Measurements from ENCODE around the gene LRMDA. TPM values are rescaled to one million over a fixed set of nuclear protein-coding genes. Genes with fewer than 3 reads are reported as not detected.

LRMDA gene
- total and polyA plus RNA-seq, 2 of the 4 experiments (the other 2 are of a cell fraction), result 0.07 TPM; not detected in 1

DNA sequence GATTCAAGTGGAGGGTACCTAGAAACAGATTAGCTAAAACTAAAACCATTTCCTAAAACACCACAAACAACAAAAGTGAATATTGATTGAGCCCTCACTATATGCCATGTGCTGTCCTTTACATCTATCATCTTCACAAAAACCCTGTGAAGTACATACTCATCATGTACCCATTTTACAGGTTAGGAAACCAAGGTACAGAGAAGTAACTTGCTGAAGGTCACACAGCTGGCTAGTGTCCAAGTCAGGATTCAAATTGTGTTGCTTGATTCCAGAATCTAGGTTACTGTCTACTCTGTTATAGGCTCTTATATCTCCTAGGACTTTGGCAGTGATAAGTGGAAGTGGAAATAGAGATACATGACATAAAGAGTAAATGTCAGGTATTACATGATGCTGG, 463.8 kb downstream of the LRMDA start:
- Histone ChIP-seq H3K18ac (ENCODE audit: low read depth, low read length) (no peak overlapping the region), H3K79me1 (ENCODE audit: low read depth in 1 of 2, low read length in 2 of 2) (no peaks in the 10 kb centered on the region), H3K9me3 (ENCODE audit: control insufficient read depth, insufficient read depth, low read length) (no peaks in the 10 kb centered on the region), H3K27ac (ENCODE audit: insufficient read depth, low read length) (no peak overlapping the region), H2AK9ac (replicated peaks; ENCODE audit: low read depth, low read length, poor library complexity) (no peak overlapping the region), H2BK15ac (ENCODE audit: low read depth, low read length) (no peak overlapping the region), H3K4me2 (ENCODE audit: low read depth, low read length) (no peak overlapping the region), H3K56ac (ENCODE audit: extremely low read depth, insufficient read depth, low read length) (no peak overlapping the region), H4K91ac (ENCODE audit: insufficient read depth, low read depth, low read length) (no peak overlapping the region), H3K14ac (replicated peaks; ENCODE audit: low read depth, low read length) (no peak overlapping the region), H3K23ac (ENCODE audit: low read depth, low read length) (no peak overlapping the region), H4K5ac (ENCODE audit: low read depth, low read length) (no peak overlapping the region), H3K4me1 (ENCODE audit: control insufficient read depth, insufficient read depth, low read length) (no peaks in the 10 kb centered on the region), H3K27me3 (ENCODE audit: control insufficient read depth, insufficient read depth, low read length) (no peaks in the 10 kb centered on the region; the same call in 1 of the 2 replicates), H2BK5ac (ENCODE audit: low read depth, low read length, poor library complexity, severe bottlenecking) (no peak overlapping the region), H4K8ac (ENCODE audit: low read depth in 2 of 2, low read length in 2 of 2) (no peak overlapping the region), H3K4me3 (ENCODE audit: insufficient read depth, low read depth, low read length) (no peak overlapping the region), H3K9me1 (ENCODE audit: insufficient read depth, low read length) (no peaks in the 10 kb centered on the region), H4K20me1 (ENCODE audit: insufficient read depth, low read length) (no peaks in the 10 kb centered on the region), H2BK120ac (ENCODE audit: low read depth, low read length) (no peak overlapping the region), H2BK20ac (ENCODE audit: low read depth, low read length) (no peak overlapping the region), H2AFZ (replicated peaks; ENCODE audit: low read length, poor library complexity) (no peak overlapping the region), H3K4ac (ENCODE audit: low read depth, low read length) (no peak overlapping the region), H2AK5ac (ENCODE audit: low read depth, low read length) (no peak overlapping the region), H3K36me3 (ENCODE audit: control insufficient read depth, insufficient read depth, low read length) (no peaks in the 10 kb centered on the region), H3K9ac (ENCODE audit: low read depth, low read length) (no peak overlapping the region)
- TF ChIP-seq MAFK (IDR thresholded peaks at IDR 0.05; ENCODE audit: low read depth, low read length), result no peak
- TF ChIP-seq RCOR1 (IDR thresholded peaks at IDR 0.05; ENCODE audit: insufficient replicate concordance, low read length), result no peak
- no peak for TF ChIP-seq SMC3 (IDR thresholded peaks at IDR 0.05; ENCODE audit: low read depth, low read length)
- TF ChIP-seq NFE2L2 (IDR thresholded peaks at IDR 0.05; ENCODE audit: low read depth, low read length), result no peak
- no peak for TF ChIP-seq MAZ (IDR thresholded peaks at IDR 0.05; ENCODE audit: borderline replicate concordance, low read depth, low read length)
- no peak for TF ChIP-seq CHD1 (IDR thresholded peaks at IDR 0.05; ENCODE audit: low read depth, low read length)
- TF ChIP-seq RAD21 (IDR thresholded peaks at IDR 0.05; ENCODE audit: low read length), result no peak
- TF ChIP-seq, protein P1, sequence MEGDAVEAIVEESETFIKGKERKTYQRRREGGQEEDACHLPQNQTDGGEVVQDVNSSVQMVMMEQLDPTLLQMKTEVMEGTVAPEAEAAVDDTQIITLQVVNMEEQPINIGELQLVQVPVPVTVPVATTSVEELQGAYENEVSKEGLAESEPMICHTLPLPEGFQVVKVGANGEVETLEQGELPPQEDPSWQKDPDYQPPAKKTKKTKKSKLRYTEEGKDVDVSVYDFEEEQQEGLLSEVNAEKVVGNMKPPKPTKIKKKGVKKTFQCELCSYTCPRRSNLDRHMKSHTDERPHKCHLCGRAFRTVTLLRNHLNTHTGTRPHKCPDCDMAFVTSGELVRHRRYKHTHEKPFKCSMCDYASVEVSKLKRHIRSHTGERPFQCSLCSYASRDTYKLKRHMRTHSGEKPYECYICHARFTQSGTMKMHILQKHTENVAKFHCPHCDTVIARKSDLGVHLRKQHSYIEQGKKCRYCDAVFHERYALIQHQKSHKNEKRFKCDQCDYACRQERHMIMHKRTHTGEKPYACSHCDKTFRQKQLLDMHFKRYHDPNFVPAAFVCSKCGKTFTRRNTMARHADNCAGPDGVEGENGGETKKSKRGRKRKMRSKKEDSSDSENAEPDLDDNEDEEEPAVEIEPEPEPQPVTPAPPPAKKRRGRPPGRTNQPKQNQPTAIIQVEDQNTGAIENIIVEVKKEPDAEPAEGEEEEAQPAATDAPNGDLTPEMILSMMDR (conservative IDR thresholded peaks at IDR 0.05; ENCODE audit: low read depth, low read length), result no peak
- no peak for TF ChIP-seq MXI1 (IDR thresholded peaks at IDR 0.05; ENCODE audit: borderline replicate concordance, low read depth, low read length)
- TF ChIP-seq RFX5 (IDR thresholded peaks at IDR 0.05; ENCODE audit: low read depth, low read length), result no peak
- TF ChIP-seq, protein P2, sequence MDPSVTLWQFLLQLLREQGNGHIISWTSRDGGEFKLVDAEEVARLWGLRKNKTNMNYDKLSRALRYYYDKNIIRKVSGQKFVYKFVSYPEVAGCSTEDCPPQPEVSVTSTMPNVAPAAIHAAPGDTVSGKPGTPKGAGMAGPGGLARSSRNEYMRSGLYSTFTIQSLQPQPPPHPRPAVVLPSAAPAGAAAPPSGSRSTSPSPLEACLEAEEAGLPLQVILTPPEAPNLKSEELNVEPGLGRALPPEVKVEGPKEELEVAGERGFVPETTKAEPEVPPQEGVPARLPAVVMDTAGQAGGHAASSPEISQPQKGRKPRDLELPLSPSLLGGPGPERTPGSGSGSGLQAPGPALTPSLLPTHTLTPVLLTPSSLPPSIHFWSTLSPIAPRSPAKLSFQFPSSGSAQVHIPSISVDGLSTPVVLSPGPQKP (IDR thresholded peaks at IDR 0.05; ENCODE audit: borderline replicate concordance, low read depth, low read length), result no peak
- TF ChIP-seq, protein P3, sequence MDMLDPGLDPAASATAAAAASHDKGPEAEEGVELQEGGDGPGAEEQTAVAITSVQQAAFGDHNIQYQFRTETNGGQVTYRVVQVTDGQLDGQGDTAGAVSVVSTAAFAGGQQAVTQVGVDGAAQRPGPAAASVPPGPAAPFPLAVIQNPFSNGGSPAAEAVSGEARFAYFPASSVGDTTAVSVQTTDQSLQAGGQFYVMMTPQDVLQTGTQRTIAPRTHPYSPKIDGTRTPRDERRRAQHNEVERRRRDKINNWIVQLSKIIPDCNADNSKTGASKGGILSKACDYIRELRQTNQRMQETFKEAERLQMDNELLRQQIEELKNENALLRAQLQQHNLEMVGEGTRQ (IDR thresholded peaks at IDR 0.05; ENCODE audit: low read depth, low read length), result no peak
- no peak for TF ChIP-seq BHLHE40 (IDR thresholded peaks at IDR 0.05; ENCODE audit: low read depth, low read length)
- no peak for TF ChIP-seq POLR2A (IDR thresholded peaks at IDR 0.05; ENCODE audit: low read depth, low read length)
- TF ChIP-seq FOS (IDR thresholded peaks at IDR 0.05; ENCODE audit: low read depth, low read length), result no peak
- no peak for TF ChIP-seq CEBPB (IDR thresholded peaks at IDR 0.05; ENCODE audit: low read depth, low read length)
- dilution Hi-C loops (cut with HindIII; ENCODE audit: low sequenced_read_pairs, unreplicated experiment) (no loop called here), in situ Hi-C loops (cut with MboI; ENCODE audit: low sequenced_read_pairs) (no loop called here), intact Hi-C loops (cut with micrococcal nuclease) (no loop called here)
- DNase-seq (no peak), ATAC-seq (ENCODE audit: low read depth) (no peak)
- no TSS peak for BruUV-seq (replicated peaks)
- ChIA-PET POLR2A (ENCODE audit: unreplicated experiment) (no interaction called here), CTCF (no interaction called here)

Measured in IMR-90 (cell line).